ENCODE data around the gene MT1H. TPM values are rescaled to one million over a fixed set of nuclear protein-coding genes. Genes with fewer than 3 reads are reported as not detected.

MT1H gene
- polyA plus RNA-seq, 1 donor (not counting 4 experiments of a cell fraction or from before 2014, with no cell fraction given) = 0.79 TPM

DNA sequence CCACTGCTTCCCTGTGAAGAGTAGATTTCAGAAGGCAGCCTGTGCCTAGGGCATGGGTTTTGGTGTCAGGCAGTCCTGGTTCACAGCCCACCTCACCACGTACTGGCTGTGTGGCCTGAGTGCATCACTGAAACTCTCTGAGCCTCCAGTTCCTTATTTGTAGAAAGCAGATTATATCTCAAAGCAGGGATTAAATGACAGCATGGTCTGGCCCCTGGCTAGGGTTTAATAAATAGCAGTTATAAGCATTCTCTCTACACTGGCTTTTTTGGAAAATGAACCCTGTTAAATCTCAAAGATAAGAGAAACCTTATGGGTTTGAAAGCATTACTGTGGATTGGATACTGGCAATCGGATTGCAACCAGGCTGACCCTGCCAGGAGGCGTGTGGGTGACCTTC is 40.1 kb upstream of the MT1H start:
- Histone ChIP-seq H3K9ac (ENCODE audit: control insufficient read depth, extremely low read depth, insufficient read depth, low read length) (no peak overlapping the region), H3K27ac (ENCODE audit: control insufficient read depth, insufficient read depth, low read length) (no peak overlapping the region), H4K20me1 (ENCODE audit: control insufficient read depth, extremely low read depth, insufficient read depth, low read length) (peaks cover 3% of the 10 kb centered on the region), H3K4me3 (ENCODE audit: control insufficient read depth in 2 of 3, extremely low read depth in 1 of 3, insufficient read depth in 2 of 3, low read depth in 1 of 3, low read length in 3 of 3) (no peak overlapping the region), H3K9me1 (ENCODE audit: control insufficient read depth, extremely low read depth, insufficient read depth, low read length) (no peaks in the 10 kb centered on the region), H3K4me1 (ENCODE audit: control insufficient read depth, extremely low read depth, insufficient read depth, low read length) (peaks cover 14% of the 10 kb centered on the region), H3K36me3 (ENCODE audit: control insufficient read depth in 2 of 2, extremely low read depth in 1 of 2, insufficient read depth in 2 of 2, low read length in 2 of 2) (no peaks in the 10 kb centered on the region), H3K4me2 (ENCODE audit: control insufficient read depth, extremely low read depth, insufficient read depth, low read depth, low read length) (no peak overlapping the region), H3K9me3 (ENCODE audit: control insufficient read depth, low read depth, low read length) (no peaks in the 10 kb centered on the region), H3K27me3 (ENCODE audit: control insufficient read depth, extremely low read depth, insufficient read depth, low read length) (peaks cover 19% of the 10 kb centered on the region), H2AFZ (ENCODE audit: control insufficient read depth, low read length) (no peak overlapping the region), H3K79me2 (ENCODE audit: control insufficient read depth, insufficient read depth, low read length) (peaks cover 9% of the 10 kb centered on the region)
- DNase-seq (ENCODE audit: low read depth, low spot score) (no peak), FAIRE-seq (no peak)
- no peak for TF ChIP-seq CTCF (optimal IDR thresholded peaks at IDR 0.05 in 1 of 3, IDR thresholded peaks at IDR 0.05 in 1 of 3, conservative IDR thresholded peaks at IDR 0.05 in 1 of 3; ENCODE audit: extremely low read depth in 1 of 3, insufficient read depth in 2 of 3, low read length in 3 of 3)
- TF ChIP-seq EZH2 (IDR thresholded peaks at IDR 0.05; ENCODE audit: low read length) = no peak
- dilution Hi-C loops (cut with MboI; ENCODE audit: extremely low pct_ligation_motif_present, low sequenced_read_pairs) = no loop called here

GRCh38 chr16:56630134-56630533 is 39.5 kb upstream of the MT1H start:
- no peak overlapping the region for H3K4me2 ChIP-seq (ENCODE audit: control insufficient read depth, extremely low read depth, insufficient read depth, low read depth, low read length)
- H3K4me3 ChIP-seq (ENCODE audit: control insufficient read depth in 2 of 3, extremely low read depth in 1 of 3, insufficient read depth in 2 of 3, low read depth in 1 of 3, low read length in 3 of 3) = no peak overlapping the region
- TF ChIP-seq EZH2 (IDR thresholded peaks at IDR 0.05; ENCODE audit: low read length) (no peak), CTCF (optimal IDR thresholded peaks at IDR 0.05 in 1 of 3, IDR thresholded peaks at IDR 0.05 in 1 of 3, conservative IDR thresholded peaks at IDR 0.05 in 1 of 3; ENCODE audit: extremely low read depth in 1 of 3, insufficient read depth in 2 of 3, low read length in 3 of 3) (no peak)
- FAIRE-seq (no peak), DNase-seq (ENCODE audit: low read depth, low spot score) (no peak)
- peaks cover 9% of the 10 kb centered on the region for H3K79me2 ChIP-seq (ENCODE audit: control insufficient read depth, insufficient read depth, low read length)
- dilution Hi-C loops (cut with MboI; ENCODE audit: extremely low pct_ligation_motif_present, low sequenced_read_pairs) = no loop called here
- peaks cover 3% of the 10 kb centered on the region for H4K20me1 ChIP-seq (ENCODE audit: control insufficient read depth, extremely low read depth, insufficient read depth, low read length)
- H3K36me3 ChIP-seq (ENCODE audit: control insufficient read depth in 2 of 2, extremely low read depth in 1 of 2, insufficient read depth in 2 of 2, low read length in 2 of 2) = no peaks in the 10 kb centered on the region
- H2AFZ ChIP-seq (ENCODE audit: control insufficient read depth, low read length) = no peak overlapping the region
- H3K27me3 ChIP-seq (ENCODE audit: control insufficient read depth, extremely low read depth, insufficient read depth, low read length) = peaks cover 25% of the 10 kb centered on the region
- H3K9me1 ChIP-seq (ENCODE audit: control insufficient read depth, extremely low read depth, insufficient read depth, low read length) = no peaks in the 10 kb centered on the region
- no peaks in the 10 kb centered on the region for H3K9me3 ChIP-seq (ENCODE audit: control insufficient read depth, low read depth, low read length)
- no peak overlapping the region for H3K27ac ChIP-seq (ENCODE audit: control insufficient read depth, insufficient read depth, low read length)
- H3K9ac ChIP-seq (ENCODE audit: control insufficient read depth, extremely low read depth, insufficient read depth, low read length) = no peak overlapping the region
- peaks cover 10% of the 10 kb centered on the region for H3K4me1 ChIP-seq (ENCODE audit: control insufficient read depth, extremely low read depth, insufficient read depth, low read length)
